ENCODE measurements around the gene HRH4.

DNA sequence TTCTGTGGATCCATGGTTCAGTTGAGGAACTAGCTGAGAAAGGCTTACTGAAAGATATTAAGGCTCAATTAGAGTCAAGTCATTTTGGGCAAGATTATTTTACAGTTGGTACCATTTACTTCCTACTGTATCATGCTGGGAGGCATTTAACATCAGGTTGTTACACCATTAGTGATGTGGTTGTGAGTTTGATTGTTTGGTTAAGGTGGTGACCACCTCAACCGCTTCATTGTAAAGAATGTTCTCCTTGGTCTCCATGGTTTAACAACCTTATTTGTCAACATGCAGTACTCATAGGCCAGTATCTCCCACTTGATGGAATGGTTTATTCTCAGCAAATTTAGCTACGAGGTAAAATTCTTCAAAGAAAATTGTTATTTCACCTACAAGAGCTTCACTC is 34.1 kb downstream of the HRH4 start:
- TF ChIP-seq CTCF (IDR thresholded peaks at IDR 0.05; ENCODE audit: insufficient read depth, low read length) (no peak), POLR2AphosphoS5 (IDR thresholded peaks at IDR 0.05; ENCODE audit: low read depth) (no peak)

Measured in HL-60 (cell line).